GM12878 (cell line): ENCODE measurements around the gene LRP3.

ENCODE experiments used
- FOXM1 ChIP-seq: IDR thresholded peaks from 2 replicates; pipeline ENCODE4 v1.6.1; 2012; ENCODE audit warnings: low read depth, mild to moderate bottlenecking, inconsistent platforms, low read length, moderate library complexity
- JUNB ChIP-seq: IDR thresholded peaks from 2 replicates; pipeline ENCODE4 v1.6.1; 2016; ENCODE audit warnings: antibody characterized with exemption, mild to moderate bottlenecking
- MYC ChIP-seq: IDR thresholded peaks from 2 replicates; pipeline ENCODE4 v1.6.1; 2011; ENCODE audit warnings: mild to moderate bottlenecking, low read length, moderate library complexity, inconsistent platforms; ENCODE audit not compliant: insufficient read depth, insufficient replicate concordance, insufficient read length, severe bottlenecking
- POLR2A ChIP-seq: IDR thresholded peaks from 2 replicates; pipeline ENCODE4 v1.6.1; 2011; ENCODE audit warnings: low read depth, mild to moderate bottlenecking, low read length
- POLR2AphosphoS5 ChIP-seq: IDR thresholded peaks from 2 replicates; pipeline ENCODE4 v1.6.1; 2011; ENCODE audit warnings: mild to moderate bottlenecking, low read length, inconsistent platforms
- PRDM15 ChIP-seq: fragments of 450-650 bp; formaldehyde crosslinking; IDR thresholded peaks from 2 replicates; pipeline ENCODE4 v1.4.0; 2020; ENCODE audit warnings: mild to moderate bottlenecking, moderate library complexity
- RAD21 ChIP-seq: IDR thresholded peaks from 2 replicates; pipeline ENCODE4 v1.6.1; 2011; ENCODE audit warnings: mild to moderate bottlenecking, low read depth, low read length, moderate library complexity; ENCODE audit not compliant: insufficient read depth
- ZNF384 ChIP-seq: IDR thresholded peaks from 2 replicates; pipeline ENCODE4 v1.6.1; 2012; ENCODE audit warnings: low read depth, mild to moderate bottlenecking, low read length, improper control_type of control experiment, borderline replicate concordance
- ZNF687 ChIP-seq: fragments of 450-650 bp; IDR thresholded peaks from 2 replicates; pipeline ENCODE4 v1.6.1; 2017; ENCODE audit warnings: mild to moderate bottlenecking, moderate library complexity
- TF ChIP-seq, protein P1 (sequence below), 3 experiments: IDR thresholded peaks in 2 of 3; conservative IDR thresholded peaks in 1 of 3; 2 replicates each; pipeline ENCODE4 v1.5.1; 2011; ENCODE audit warnings: low read depth in 3 of 3, low read length in 3 of 3, mild to moderate bottlenecking in 3 of 3, control low read depth in 2 of 3, moderate library complexity in 2 of 3, inconsistent platforms in 1 of 3, mixed read lengths in 1 of 3; ENCODE audit not compliant: control insufficient read depth in 2 of 3, insufficient read depth in 1 of 3; ENCODE audit errors: extremely low read depth in 1 of 3
- TF ChIP-seq, protein P2 (sequence below): fragments of 450-650 bp; formaldehyde crosslinking; IDR thresholded peaks from 2 replicates; pipeline ENCODE4 v1.5.0; 2022; ENCODE audit warnings: mild to moderate bottlenecking, missing genetic modification characterization
- TF ChIP-seq, protein P3 (sequence below): IDR thresholded peaks from 2 replicates; pipeline ENCODE4 v1.6.1; 2011; ENCODE audit warnings: low read depth, mild to moderate bottlenecking, low read length, moderate library complexity, borderline replicate concordance; ENCODE audit errors: extremely low read depth

- TF ChIP-seq FOXM1: no peak
- no peak for TF ChIP-seq JUNB
- TF ChIP-seq, protein P1, sequence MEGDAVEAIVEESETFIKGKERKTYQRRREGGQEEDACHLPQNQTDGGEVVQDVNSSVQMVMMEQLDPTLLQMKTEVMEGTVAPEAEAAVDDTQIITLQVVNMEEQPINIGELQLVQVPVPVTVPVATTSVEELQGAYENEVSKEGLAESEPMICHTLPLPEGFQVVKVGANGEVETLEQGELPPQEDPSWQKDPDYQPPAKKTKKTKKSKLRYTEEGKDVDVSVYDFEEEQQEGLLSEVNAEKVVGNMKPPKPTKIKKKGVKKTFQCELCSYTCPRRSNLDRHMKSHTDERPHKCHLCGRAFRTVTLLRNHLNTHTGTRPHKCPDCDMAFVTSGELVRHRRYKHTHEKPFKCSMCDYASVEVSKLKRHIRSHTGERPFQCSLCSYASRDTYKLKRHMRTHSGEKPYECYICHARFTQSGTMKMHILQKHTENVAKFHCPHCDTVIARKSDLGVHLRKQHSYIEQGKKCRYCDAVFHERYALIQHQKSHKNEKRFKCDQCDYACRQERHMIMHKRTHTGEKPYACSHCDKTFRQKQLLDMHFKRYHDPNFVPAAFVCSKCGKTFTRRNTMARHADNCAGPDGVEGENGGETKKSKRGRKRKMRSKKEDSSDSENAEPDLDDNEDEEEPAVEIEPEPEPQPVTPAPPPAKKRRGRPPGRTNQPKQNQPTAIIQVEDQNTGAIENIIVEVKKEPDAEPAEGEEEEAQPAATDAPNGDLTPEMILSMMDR (IDR thresholded peaks at IDR 0.05 in 2 of 3, conservative IDR thresholded peaks at IDR 0.05 in 1 of 3; ENCODE audit: control insufficient read depth in 2 of 3, extremely low read depth in 1 of 3, insufficient read depth in 1 of 3, low read depth in 3 of 3, low read length in 3 of 3): no peak
- no peak for TF ChIP-seq POLR2AphosphoS5
- no peak for TF ChIP-seq ZNF687
- TF ChIP-seq, protein P2, sequence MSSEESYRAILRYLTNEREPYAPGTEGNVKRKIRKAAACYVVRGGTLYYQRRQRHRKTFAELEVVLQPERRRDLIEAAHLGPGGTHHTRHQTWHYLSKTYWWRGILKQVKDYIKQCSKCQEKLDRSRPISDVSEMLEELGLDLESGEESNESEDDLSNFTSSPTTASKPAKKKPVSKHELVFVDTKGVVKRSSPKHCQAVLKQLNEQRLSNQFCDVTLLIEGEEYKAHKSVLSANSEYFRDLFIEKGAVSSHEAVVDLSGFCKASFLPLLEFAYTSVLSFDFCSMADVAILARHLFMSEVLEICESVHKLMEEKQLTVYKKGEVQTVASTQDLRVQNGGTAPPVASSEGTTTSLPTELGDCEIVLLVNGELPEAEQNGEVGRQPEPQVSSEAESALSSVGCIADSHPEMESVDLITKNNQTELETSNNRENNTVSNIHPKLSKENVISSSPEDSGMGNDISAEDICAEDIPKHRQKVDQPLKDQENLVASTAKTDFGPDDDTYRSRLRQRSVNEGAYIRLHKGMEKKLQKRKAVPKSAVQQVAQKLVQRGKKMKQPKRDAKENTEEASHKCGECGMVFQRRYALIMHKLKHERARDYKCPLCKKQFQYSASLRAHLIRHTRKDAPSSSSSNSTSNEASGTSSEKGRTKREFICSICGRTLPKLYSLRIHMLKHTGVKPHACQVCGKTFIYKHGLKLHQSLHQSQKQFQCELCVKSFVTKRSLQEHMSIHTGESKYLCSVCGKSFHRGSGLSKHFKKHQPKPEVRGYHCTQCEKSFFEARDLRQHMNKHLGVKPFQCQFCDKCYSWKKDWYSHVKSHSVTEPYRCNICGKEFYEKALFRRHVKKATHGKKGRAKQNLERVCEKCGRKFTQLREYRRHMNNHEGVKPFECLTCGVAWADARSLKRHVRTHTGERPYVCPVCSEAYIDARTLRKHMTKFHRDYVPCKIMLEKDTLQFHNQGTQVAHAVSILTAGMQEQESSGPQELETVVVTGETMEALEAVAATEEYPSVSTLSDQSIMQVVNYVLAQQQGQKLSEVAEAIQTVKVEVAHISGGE (CRISPR knock-in tag): no peak
- no peak for TF ChIP-seq POLR2A
- TF ChIP-seq, protein P3, sequence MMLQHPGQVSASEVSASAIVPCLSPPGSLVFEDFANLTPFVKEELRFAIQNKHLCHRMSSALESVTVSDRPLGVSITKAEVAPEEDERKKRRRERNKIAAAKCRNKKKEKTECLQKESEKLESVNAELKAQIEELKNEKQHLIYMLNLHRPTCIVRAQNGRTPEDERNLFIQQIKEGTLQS: no peak
- no peak for TF ChIP-seq RAD21
- TF ChIP-seq MYC: no peak
- no peak for TF ChIP-seq PRDM15 (CRISPR knock-in tag)
- TF ChIP-seq ZNF384: no peak
Measured at GRCh38 chr19:33227870-33228599, 33.9 kb downstream of the LRP3 start.
